22Rv1 (cell line): ENCODE results near the gene PRSS38.

ENCODE experiments used
- H3K27ac ChIP-seq: fragments of 450-650 bp; 2 replicates; pipeline ENCODE4 v1.5.1; 2017
- CTCF ChIP-seq: fragments of 450-650 bp; IDR thresholded peaks from 2 replicates; pipeline ENCODE4 v1.5.1; 2017; ENCODE audit warnings: mild to moderate bottlenecking
- ZFX ChIP-seq: fragments of 450-650 bp; IDR thresholded peaks from 2 replicates; pipeline ENCODE4 v1.6.1; 2017; ENCODE audit warnings: antibody characterized with exemption, borderline replicate concordance

The PRSS38 gene

GRCh38 chr1:227796359-227796915 is 19.0 kb upstream of the PRSS38 start:
- no peak overlapping the region for H3K27ac ChIP-seq
- TF ChIP-seq ZFX (no peak), CTCF (no peak)

- no peak overlapping the region for H3K27ac ChIP-seq
- TF ChIP-seq ZFX (no peak), CTCF (no peak)
Observed at GRCh38 chr1:227797144-227797543, 18.3 kb upstream of the PRSS38 start.

GRCh38 chr1:227797625-227798024 is 17.9 kb upstream of the PRSS38 start:
- no peak overlapping the region for H3K27ac ChIP-seq
- TF ChIP-seq CTCF = no peak
- no peak for TF ChIP-seq ZFX

GRCh38 chr1:227798078-227798802 is 17.2 kb upstream of the PRSS38 start:
- TF ChIP-seq CTCF (no peak), ZFX (no peak)
- no peak overlapping the region for H3K27ac ChIP-seq

- H3K27ac ChIP-seq = no peak overlapping the region
- TF ChIP-seq ZFX = no peak
- no peak for TF ChIP-seq CTCF
Observed at GRCh38 chr1:227799756-227800155, 15.7 kb upstream of the PRSS38 start.

- H3K27ac ChIP-seq = no peak overlapping the region
- no peak for TF ChIP-seq ZFX
Observed at GRCh38 chr1:227803933-227804332, 11.5 kb upstream of the PRSS38 start.

GRCh38 chr1:227805606-227806197 is 9.8 kb upstream of the PRSS38 start:
- TF ChIP-seq CTCF = no peak
- no peak for TF ChIP-seq ZFX

More at GRCh38 chr1:227805606-227806197, 9.8 kb upstream of the PRSS38 start:
- no peak overlapping the region for H3K27ac ChIP-seq
